Measurements from ENCODE around the gene ENPP3. TPM values are rescaled to one million over a fixed set of nuclear protein-coding genes. Genes with fewer than 3 reads are reported as not detected.

ENPP3 gene
- total RNA-seq, 2 donors from 2014 or later, result 2.2 to 25.0 TPM

GRCh38 chr6:131721161-131721560, 84.1 kb downstream of the ENPP3 start:
- DNase-seq (ENCODE audit: low spot score), result no peak
- 85% methylated on average over 2 of the region's 2 CpGs for WGBS
- intact Hi-C loops (cut with DNase I), result no loop called here
- no peak overlapping the region for H3K4me3 ChIP-seq
- TF ChIP-seq POLR2A (IDR thresholded peaks at IDR 0.05) (no peak), POLR2AphosphoS5 (IDR thresholded peaks at IDR 0.05) (no peak)
- TF ChIP-seq, protein P1, sequence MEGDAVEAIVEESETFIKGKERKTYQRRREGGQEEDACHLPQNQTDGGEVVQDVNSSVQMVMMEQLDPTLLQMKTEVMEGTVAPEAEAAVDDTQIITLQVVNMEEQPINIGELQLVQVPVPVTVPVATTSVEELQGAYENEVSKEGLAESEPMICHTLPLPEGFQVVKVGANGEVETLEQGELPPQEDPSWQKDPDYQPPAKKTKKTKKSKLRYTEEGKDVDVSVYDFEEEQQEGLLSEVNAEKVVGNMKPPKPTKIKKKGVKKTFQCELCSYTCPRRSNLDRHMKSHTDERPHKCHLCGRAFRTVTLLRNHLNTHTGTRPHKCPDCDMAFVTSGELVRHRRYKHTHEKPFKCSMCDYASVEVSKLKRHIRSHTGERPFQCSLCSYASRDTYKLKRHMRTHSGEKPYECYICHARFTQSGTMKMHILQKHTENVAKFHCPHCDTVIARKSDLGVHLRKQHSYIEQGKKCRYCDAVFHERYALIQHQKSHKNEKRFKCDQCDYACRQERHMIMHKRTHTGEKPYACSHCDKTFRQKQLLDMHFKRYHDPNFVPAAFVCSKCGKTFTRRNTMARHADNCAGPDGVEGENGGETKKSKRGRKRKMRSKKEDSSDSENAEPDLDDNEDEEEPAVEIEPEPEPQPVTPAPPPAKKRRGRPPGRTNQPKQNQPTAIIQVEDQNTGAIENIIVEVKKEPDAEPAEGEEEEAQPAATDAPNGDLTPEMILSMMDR (IDR thresholded peaks at IDR 0.05), result no peak
- no peaks in the 10 kb centered on the region for H3K4me1 ChIP-seq (replicated peaks)
- no peaks in the 10 kb centered on the region for H3K27me3 ChIP-seq (replicated peaks; ENCODE audit: insufficient read depth)
- H3K36me3 ChIP-seq, result no peaks in the 10 kb centered on the region
- H3K27ac ChIP-seq, result no peak overlapping the region
- no peaks in the 10 kb centered on the region for H3K9me3 ChIP-seq

GRCh38 chr6:131724114-131724513, 87.0 kb downstream of the ENPP3 start:
- no peaks in the 10 kb centered on the region for H3K36me3 ChIP-seq
- no peak for DNase-seq (ENCODE audit: low spot score)
- 68% methylated on average over 2 of the region's 2 CpGs for WGBS
- no peak overlapping the region for H3K27ac ChIP-seq
- H3K4me1 ChIP-seq (replicated peaks), result no peaks in the 10 kb centered on the region
- no peak overlapping the region for H3K4me3 ChIP-seq
- intact Hi-C loops (cut with DNase I), result no loop called here
- H3K27me3 ChIP-seq (replicated peaks; ENCODE audit: insufficient read depth), result no peaks in the 10 kb centered on the region
- TF ChIP-seq POLR2A (IDR thresholded peaks at IDR 0.05) (no peak), POLR2AphosphoS5 (IDR thresholded peaks at IDR 0.05) (no peak)
- TF ChIP-seq, protein P1 (IDR thresholded peaks at IDR 0.05), result no peak
- H3K9me3 ChIP-seq, result no peaks in the 10 kb centered on the region

DNA sequence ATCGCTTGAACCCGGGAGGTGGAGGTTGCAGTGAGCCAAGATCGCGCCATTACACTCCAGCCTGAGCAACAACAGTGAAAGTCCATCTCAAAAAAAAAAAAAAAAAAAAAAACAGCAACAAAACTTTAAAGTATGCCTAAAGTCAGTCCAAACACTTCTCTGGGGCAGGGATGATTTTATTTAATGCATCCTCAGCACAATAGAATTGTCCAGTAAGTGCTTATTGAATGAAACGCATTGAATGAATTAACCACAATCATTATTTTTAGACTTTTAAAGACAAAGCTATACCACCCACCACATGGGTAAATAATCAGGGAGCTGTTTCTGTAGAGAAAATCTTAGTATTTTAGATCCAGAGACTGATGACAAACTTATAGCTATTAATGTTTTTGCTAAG, 90.4 kb downstream of the ENPP3 start:
- WGBS, result 95% methylated on average over 5 of the region's 5 CpGs

DNA sequence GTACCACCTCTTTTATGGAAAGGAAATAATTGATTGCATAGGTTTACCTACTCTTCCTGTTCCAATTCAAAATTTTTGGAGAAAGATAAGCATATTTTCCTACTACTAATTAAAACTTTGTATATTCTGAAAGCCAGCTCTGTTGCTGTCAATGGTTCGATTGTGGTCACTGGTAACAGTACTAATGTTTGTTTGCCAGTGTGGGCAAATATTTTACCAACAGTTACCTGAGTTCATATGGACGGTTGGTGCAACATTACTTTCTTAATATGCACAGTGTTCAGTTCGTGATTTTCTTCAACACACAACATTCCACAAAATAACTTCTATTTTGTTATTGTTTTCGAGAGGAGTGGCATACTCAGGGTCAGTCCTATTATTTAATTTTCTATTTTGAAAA, 90.8 kb downstream of the ENPP3 start:
- no peak for DNase-seq (ENCODE audit: low spot score)
- Histone ChIP-seq H3K27ac (no peak overlapping the region), H3K27me3 (replicated peaks; ENCODE audit: insufficient read depth) (no peaks in the 10 kb centered on the region), H3K4me1 (replicated peaks) (no peaks in the 10 kb centered on the region), H3K9me3 (no peaks in the 10 kb centered on the region), H3K4me3 (no peak overlapping the region), H3K36me3 (no peaks in the 10 kb centered on the region)
- WGBS, result 63% methylated on average over 4 of the region's 4 CpGs
- intact Hi-C loops (cut with DNase I), result no loop called here
- TF ChIP-seq POLR2A (IDR thresholded peaks at IDR 0.05), result no peak
- TF ChIP-seq, protein P1 (IDR thresholded peaks at IDR 0.05), result no peak
- TF ChIP-seq POLR2AphosphoS5 (IDR thresholded peaks at IDR 0.05), result no peak

More for the DNA sequence above, 90.4 kb downstream of the ENPP3 start:
- Histone ChIP-seq H3K27me3 (replicated peaks; ENCODE audit: insufficient read depth) (no peaks in the 10 kb centered on the region), H3K36me3 (no peaks in the 10 kb centered on the region), H3K4me3 (no peak overlapping the region), H3K27ac (no peak overlapping the region), H3K4me1 (replicated peaks) (no peaks in the 10 kb centered on the region), H3K9me3 (no peaks in the 10 kb centered on the region)
- no peak for TF ChIP-seq POLR2A (IDR thresholded peaks at IDR 0.05)
- intact Hi-C loops (cut with DNase I), result no loop called here
- no peak for DNase-seq (ENCODE audit: low spot score)

GRCh38 chr6:131728296-131728939, 91.3 kb downstream of the ENPP3 start:
- Histone ChIP-seq H3K36me3 (no peaks in the 10 kb centered on the region), H3K4me1 (replicated peaks) (no peaks in the 10 kb centered on the region), H3K27ac (no peak overlapping the region), H3K27me3 (replicated peaks; ENCODE audit: insufficient read depth) (no peaks in the 10 kb centered on the region), H3K9me3 (no peaks in the 10 kb centered on the region), H3K4me3 (no peak overlapping the region)
- 68% methylated on average over 3 of the region's 3 CpGs for WGBS
- no peak for TF ChIP-seq POLR2A (IDR thresholded peaks at IDR 0.05)
- TF ChIP-seq, protein P1 (IDR thresholded peaks at IDR 0.05), result no peak
- no peak for TF ChIP-seq POLR2AphosphoS5 (IDR thresholded peaks at IDR 0.05)
- intact Hi-C loops (cut with DNase I), result no loop called here
- no peak for DNase-seq (ENCODE audit: low spot score)
